Activated naive CD4-positive, alpha-beta T cell treated with anti-CD3 and anti-CD28 coated beads, Interleukin-2, amount 50 U/mL, for 72 hours (primary cell): Measurements from ENCODE around the gene VGLL4. TPM values are rescaled to one million over a fixed set of nuclear protein-coding genes. Genes with fewer than 3 reads are reported as not detected.

Experiments
- ATAC-seq, 2 donors: fragments of 150-1000 bp; cut with Tn5 transposase; 2 replicates each; pipeline ENCODE4 v1.10.0; 2021; ENCODE audit warnings: mild to moderate bottlenecking in 2 of 2, moderate library complexity in 2 of 2
- DNase-seq, 2 donors: peaks; one replicate each; pipeline ENCODE4 v3.0.0; 2021 to 2022; ENCODE audit warnings: low spot score in 2 of 2
- H3K27ac Mint-ChIP-seq, 2 donors: one replicate each; pipeline ENCODE4 v1.8.0; 2022; ENCODE audit warnings: mild to moderate bottlenecking in 2 of 2, mixed read lengths in 2 of 2
- H3K36me3 Mint-ChIP-seq, 2 donors: one replicate each; pipeline ENCODE4 v1.8.0; 2022; ENCODE audit warnings: mixed read lengths in 2 of 2
- H3K9me3 Mint-ChIP-seq, 2 donors: one replicate each; pipeline ENCODE4 v1.8.0; 2022; ENCODE audit warnings: mixed read lengths in 2 of 2
- total RNA-seq, 2 donors: library from RNA; stranded (reverse); gene quantifications; one replicate each; pipeline ENCODE4 v1.2.3, GENCODE V29; 2022

The VGLL4 gene
- total RNA-seq, 2 donors from 2014 or later, result 14.8 to 24.9 TPM

GRCh38 chr3:11621077-11621476, 22.6 kb downstream of the VGLL4 start:
- no peak for ATAC-seq

GRCh38 chr3:11619946-11620652, 23.6 kb downstream of the VGLL4 start:
- DNase-seq, result no peak
- Mint-ChIP-seq H3K27ac (no peak overlapping the region), H3K36me3 (no peaks in the 10 kb centered on the region), H3K9me3 (no peaks in the 10 kb centered on the region)
- no peak for ATAC-seq

More at GRCh38 chr3:11621077-11621476, 22.6 kb downstream of the VGLL4 start:
- H3K27ac Mint-ChIP-seq, result no peak overlapping the region
- no peak for DNase-seq
- no peaks in the 10 kb centered on the region for H3K36me3 Mint-ChIP-seq
- no peaks in the 10 kb centered on the region for H3K9me3 Mint-ChIP-seq

DNA sequence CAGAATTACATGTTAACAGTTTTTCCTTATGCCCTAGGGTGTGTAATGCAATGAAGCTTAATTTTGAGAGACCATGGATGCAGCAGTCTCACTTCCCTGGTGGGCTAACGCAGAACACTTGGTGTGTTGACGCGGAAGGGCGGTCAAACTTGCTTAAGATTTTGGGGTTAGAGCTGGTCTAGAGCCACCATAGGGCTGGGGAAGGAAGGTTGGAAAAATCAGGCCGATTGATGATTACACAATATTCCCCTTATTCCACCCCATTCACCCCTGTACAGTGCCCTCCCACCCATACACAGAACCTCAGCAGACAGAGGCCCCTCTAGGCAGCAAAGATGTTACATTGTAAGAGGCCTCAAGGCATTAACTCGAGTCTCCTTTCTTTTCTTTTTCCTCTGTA, 24.3 kb downstream of the VGLL4 start:
- ATAC-seq, result no peak
- Mint-ChIP-seq H3K36me3 (no peaks in the 10 kb centered on the region), H3K9me3 (no peaks in the 10 kb centered on the region)

DNA sequence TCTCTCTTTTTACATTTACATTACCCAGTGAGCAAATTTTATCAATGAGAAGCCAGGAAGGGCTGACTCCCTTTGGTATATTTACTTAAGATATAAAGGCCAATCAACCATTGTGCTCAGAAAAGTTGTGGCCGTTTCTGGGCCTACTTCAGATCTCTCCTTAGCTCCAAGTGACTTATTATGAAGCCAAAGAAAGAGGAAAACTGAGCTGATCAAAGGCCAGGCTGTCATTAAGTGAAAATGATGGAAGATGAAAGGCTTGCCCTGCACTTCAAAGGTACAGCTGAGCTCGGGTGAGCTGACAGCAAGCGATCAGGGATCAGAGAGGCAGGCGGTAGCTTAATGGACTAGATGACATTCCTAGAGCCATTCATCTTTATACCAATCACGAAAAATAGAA, 24.8 kb downstream of the VGLL4 start:
- DNase-seq, result no peak
- ATAC-seq, result no peak
- Mint-ChIP-seq H3K27ac (no peak overlapping the region), H3K36me3 (no peaks in the 10 kb centered on the region), H3K9me3 (no peaks in the 10 kb centered on the region)

More for the DNA sequence above, 24.3 kb downstream of the VGLL4 start:
- H3K27ac Mint-ChIP-seq, result no peak overlapping the region
- no peak for DNase-seq

- H3K27ac Mint-ChIP-seq, result peak overlapping the region; percentile 34 to 46
These were observed 27.2 kb downstream of the VGLL4 start for GRCh38 chr3:11616551-11616950.

GRCh38 chr3:11613851-11614487, 29.7 kb downstream of the VGLL4 start:
- no peak overlapping the region for H3K27ac Mint-ChIP-seq
- DNase-seq (no peak), ATAC-seq (no peak)
- H3K36me3 Mint-ChIP-seq, result no peaks in the 10 kb centered on the region
- H3K9me3 Mint-ChIP-seq, result no peaks in the 10 kb centered on the region

More at GRCh38 chr3:11616551-11616950, 27.2 kb downstream of the VGLL4 start:
- DNase-seq (no peak), ATAC-seq (no peak)
- Mint-ChIP-seq H3K36me3 (no peaks in the 10 kb centered on the region), H3K9me3 (no peaks in the 10 kb centered on the region)

DNA sequence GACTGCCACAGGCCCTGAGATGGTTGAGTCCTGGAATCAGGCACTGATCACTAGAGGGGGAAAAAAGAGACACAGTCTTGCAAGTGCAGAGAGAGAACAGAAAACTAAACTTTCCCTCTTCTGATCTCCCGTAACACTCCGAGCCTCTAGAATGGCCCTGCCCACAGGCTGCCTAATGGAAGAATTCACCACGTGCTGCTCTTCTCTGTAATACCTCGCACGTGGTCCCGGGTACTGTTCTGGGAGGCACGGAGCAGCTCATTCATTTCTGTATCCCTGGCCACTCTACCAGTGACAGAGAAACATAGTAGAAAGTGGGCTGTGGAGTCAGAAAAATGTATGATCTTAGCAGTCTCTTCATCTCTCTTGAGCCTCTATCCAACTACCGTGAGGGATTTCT, 30.4 kb downstream of the VGLL4 start:
- H3K9me3 Mint-ChIP-seq, result no peaks in the 10 kb centered on the region
- no peaks in the 10 kb centered on the region for H3K36me3 Mint-ChIP-seq
- no peak overlapping the region for H3K27ac Mint-ChIP-seq
- ATAC-seq (no peak), DNase-seq (no peak)

DNA sequence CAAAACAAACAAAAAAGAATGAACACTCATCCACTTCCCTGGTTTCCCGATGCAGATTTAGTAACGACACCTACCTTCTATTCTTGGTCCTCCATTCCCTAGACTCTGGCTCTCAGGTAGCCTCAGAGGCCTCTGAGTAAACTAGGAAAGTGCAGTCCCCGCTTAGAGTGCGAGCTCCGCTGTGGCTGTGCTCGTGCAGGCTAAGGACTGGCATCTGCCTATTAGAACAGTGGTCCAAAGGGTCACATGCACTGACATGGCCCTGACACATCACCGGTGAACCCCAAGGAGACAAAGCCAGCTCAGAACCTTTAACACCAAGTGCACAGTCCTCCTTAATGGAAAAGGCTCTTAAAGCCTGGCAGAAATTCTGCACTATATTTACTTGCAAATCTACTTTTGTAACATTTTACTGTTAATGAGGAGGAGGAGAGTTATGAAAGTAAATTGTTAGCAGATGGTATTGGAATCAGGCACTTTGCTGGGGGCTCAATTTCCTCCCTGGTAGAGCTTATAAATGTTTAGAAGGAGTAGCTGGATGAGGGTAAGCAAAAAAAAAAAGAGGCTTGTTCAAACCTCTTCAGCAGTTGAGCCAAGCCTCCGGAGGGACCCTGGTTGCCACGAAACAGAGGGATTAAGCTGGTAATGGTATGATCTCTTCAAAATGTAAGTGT, 31.1 kb downstream of the VGLL4 start:
- no peak overlapping the region for H3K27ac Mint-ChIP-seq
- ATAC-seq (no peak), DNase-seq (no peak)
- H3K9me3 Mint-ChIP-seq, result no peaks in the 10 kb centered on the region
- H3K36me3 Mint-ChIP-seq, result no peaks in the 10 kb centered on the region

DNA sequence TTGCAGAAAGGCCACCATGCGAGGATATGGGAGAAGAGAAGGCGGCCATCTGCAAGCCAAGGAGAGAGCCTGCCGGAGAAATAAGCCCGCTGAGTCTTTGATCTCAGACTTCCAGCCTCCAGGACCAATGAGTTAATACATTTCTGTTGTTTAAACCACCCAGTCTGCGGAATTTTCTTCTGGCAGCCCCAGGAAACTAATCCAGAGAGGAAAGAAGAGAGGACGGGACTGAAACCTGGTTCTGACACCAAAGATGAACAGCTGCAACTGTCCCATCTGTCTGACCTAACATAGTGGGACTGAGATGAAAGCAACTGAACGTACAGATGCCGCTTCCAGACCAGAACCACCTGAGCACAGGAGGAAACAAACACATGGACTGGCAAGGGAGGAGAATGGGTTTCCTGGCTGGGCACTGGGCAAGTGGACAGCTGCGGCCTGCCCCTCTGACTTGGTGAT, 32.3 kb downstream of the VGLL4 start:
- H3K36me3 Mint-ChIP-seq, result peaks cover 0 to 4% of the 10 kb centered on the region in 2 donors
- DNase-seq (no peak), ATAC-seq (no peak)
- H3K27ac Mint-ChIP-seq, result peak overlapping the region in 1 of 2 donors; percentile 40
- no peaks in the 10 kb centered on the region for H3K9me3 Mint-ChIP-seq

DNA sequence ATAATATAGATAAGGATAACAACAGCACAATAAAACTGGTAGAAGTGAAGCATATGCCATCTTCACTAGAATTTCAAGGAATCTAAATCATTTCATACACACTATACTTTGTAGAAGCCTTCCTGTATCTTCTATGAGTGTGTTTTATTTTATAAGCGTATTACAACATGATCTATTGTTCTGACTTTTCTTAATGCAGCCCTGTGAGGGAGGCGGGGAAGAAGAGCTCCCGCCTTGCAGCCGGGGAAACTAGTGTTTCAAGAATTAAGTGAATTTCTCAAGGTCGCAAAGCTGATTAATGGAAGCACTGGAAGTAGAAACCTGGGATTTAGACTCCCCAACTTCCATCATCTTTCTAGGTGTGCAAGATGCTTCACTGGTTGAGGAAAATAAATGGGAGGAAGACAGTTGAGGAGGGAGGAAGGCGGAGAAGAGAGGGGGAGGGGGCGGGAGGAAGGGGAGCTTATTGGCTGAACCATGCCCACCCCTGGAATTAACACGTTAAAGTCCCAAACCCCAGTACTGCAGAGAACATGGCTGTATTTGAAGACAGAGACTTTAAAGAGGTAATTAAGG, 32.9 kb downstream of the VGLL4 start:
- H3K27ac Mint-ChIP-seq, result peak overlapping the region in 1 of 2 donors; percentile 40
- no peak for DNase-seq
- H3K36me3 Mint-ChIP-seq, result peaks cover 0 to 4% of the 10 kb centered on the region in 2 donors
- no peaks in the 10 kb centered on the region for H3K9me3 Mint-ChIP-seq
- ATAC-seq, result no peak

GRCh38 chr3:11610044-11610671, 33.6 kb downstream of the VGLL4 start:
- ATAC-seq (no peak), DNase-seq (no peak)
- H3K27ac Mint-ChIP-seq, result peak overlapping the region in 1 of 2 donors; percentile 45
- peaks cover 0 to 4% of the 10 kb centered on the region in 2 donors for H3K9me3 Mint-ChIP-seq
- peaks cover 0 to 4% of the 10 kb centered on the region in 2 donors for H3K36me3 Mint-ChIP-seq

GRCh38 chr3:11609481-11609880, 34.2 kb downstream of the VGLL4 start:
- ATAC-seq, result no peak
- H3K36me3 Mint-ChIP-seq, result peaks cover 0 to 4% of the 10 kb centered on the region in 2 donors
- H3K27ac Mint-ChIP-seq, result peak overlapping the region in 1 of 2 donors; percentile 69

GRCh38 chr3:11607816-11608215, 35.9 kb downstream of the VGLL4 start:
- no peak for ATAC-seq

More at GRCh38 chr3:11609481-11609880, 34.2 kb downstream of the VGLL4 start:
- no peak for DNase-seq
- peaks cover 0 to 5% of the 10 kb centered on the region in 2 donors for H3K9me3 Mint-ChIP-seq

GRCh38 chr3:11606865-11607440, 36.8 kb downstream of the VGLL4 start:
- Mint-ChIP-seq H3K9me3 (peaks cover 0 to 5% of the 10 kb centered on the region in 2 donors), H3K36me3 (peaks cover 0 to 4% of the 10 kb centered on the region in 2 donors), H3K27ac (peak overlapping the region in 1 of 2 donors; percentile 38)
- ATAC-seq, result no peak
- no peak for DNase-seq

More at GRCh38 chr3:11607816-11608215, 35.9 kb downstream of the VGLL4 start:
- Mint-ChIP-seq H3K9me3 (peaks cover 0 to 5% of the 10 kb centered on the region in 2 donors), H3K36me3 (peaks cover 0 to 4% of the 10 kb centered on the region in 2 donors), H3K27ac (no peak overlapping the region)
- DNase-seq, result no peak

GRCh38 chr3:11606090-11606784, 37.5 kb downstream of the VGLL4 start:
- peak overlapping the region in 1 of 2 donors; percentile 38 for H3K27ac Mint-ChIP-seq
- no peak for ATAC-seq
- DNase-seq, result no peak
- H3K36me3 Mint-ChIP-seq, result peaks cover 0 to 4% of the 10 kb centered on the region in 2 donors
- H3K9me3 Mint-ChIP-seq, result peaks cover 0 to 5% of the 10 kb centered on the region in 2 donors
